Measurements from ENCODE around the gene TBX4. TPM values are rescaled to one million over a fixed set of nuclear protein-coding genes. Genes with fewer than 3 reads are reported as not detected.

The TBX4 gene
- total and polyA plus RNA-seq, 2 of the 13 experiments (the other 11 are each of a cell fraction or from before 2014, with no cell fraction given) = 0.11 to 1.1 TPM

- TF ChIP-seq AKNA (CRISPR knock-in tag; IDR thresholded peaks at IDR 0.05; ENCODE audit: borderline replicate concordance) (no peak), NFE2L2 (IDR thresholded peaks at IDR 0.05; ENCODE audit: low read length) (no peak), CEBPG (CRISPR knock-in tag; IDR thresholded peaks at IDR 0.05) (no peak; the same call in none of the 2 replicates), ZBTB34 (CRISPR knock-in tag; IDR thresholded peaks at IDR 0.05) (peak; percentile 56; the same call in 1 of the 2 replicates), NFYC (CRISPR knock-in tag; IDR thresholded peaks at IDR 0.05) (no peak; the same call in 1 of the 2 replicates), CEBPZ (IDR thresholded peaks at IDR 0.05; ENCODE audit: low read length) (no peak), ZNF878 (CRISPR knock-in tag; IDR thresholded peaks at IDR 0.05) (peak; percentile 20; the same call in 1 of the 2 replicates), ZNF564 (CRISPR knock-in tag; IDR thresholded peaks at IDR 0.05) (no peak), ETV6 (CRISPR knock-in tag; conservative IDR thresholded peaks at IDR 0.05) (no peak), ZNF343 (CRISPR knock-in tag; IDR thresholded peaks at IDR 0.05) (no peak), EED (CRISPR knock-in tag; IDR thresholded peaks at IDR 0.05) (no peak), ZNF607 (CRISPR knock-in tag; IDR thresholded peaks at IDR 0.05; ENCODE audit: borderline replicate concordance) (no peak), GZF1 (CRISPR knock-in tag; IDR thresholded peaks at IDR 0.05) (0 out of 2 replicates have a peak, but pooled peaks have one; percentile 44), ZNF10 (CRISPR knock-in tag; IDR thresholded peaks at IDR 0.05; ENCODE audit: borderline replicate concordance, low read depth) (no peak), PBX2 (CRISPR knock-in tag; IDR thresholded peaks at IDR 0.05) (no peak), ARHGAP35 (CRISPR knock-in tag; IDR thresholded peaks at IDR 0.05; ENCODE audit: borderline replicate concordance) (no peak), ZSCAN22 (CRISPR knock-in tag; IDR thresholded peaks at IDR 0.05) (no peak), ZNF17 (CRISPR knock-in tag; IDR thresholded peaks at IDR 0.05) (no peak), KAT8 (CRISPR knock-in tag; IDR thresholded peaks at IDR 0.05) (peak; percentile 56; the same call in 1 of the 2 replicates)
These were observed 8.8 kb downstream of the TBX4 start (continued) for GRCh38 chr17:61460796-61461585.

All from HepG2 (cell line).